SU-DHL-6 (cell line): ENCODE results near the gene CMTM6.
"Not testable (repeated sequence)": the region's sequence is repeated elsewhere in the genome, so short reads cannot be mapped to it uniquely, and the experiment has no call there.

ENCODE experiments used
- H2AFZ ChIP-seq: fragments of 200-600 bp; sonication (generic); 2 replicates; pipeline ENCODE4 v1.6.1; 2014; ENCODE audit warnings: low read depth, mild to moderate bottlenecking, moderate library complexity, mixed read lengths, antibody characterized with exemption, low read length; ENCODE audit not compliant: severe bottlenecking
- H3F3A ChIP-seq: fragments of 200-600 bp; shearing (Covaris generic); 2 replicates; pipeline ENCODE4 v1.6.0; 2016; ENCODE audit warnings: antibody characterized with exemption, mild to moderate bottlenecking; ENCODE audit not compliant: insufficient read depth
- H3K27ac ChIP-seq: fragments of 200-600 bp; sonication (generic); 2 replicates; pipeline ENCODE4 v1.5.1; 2016; ENCODE audit warnings: low read depth, mild to moderate bottlenecking, low read length, moderate library complexity, mixed read lengths
- H3K27me3 ChIP-seq: fragments of 200-600 bp; sonication (generic), shearing (Covaris generic); 2 replicates; pipeline ENCODE4 v1.6.0; 2014; ENCODE audit warnings: mild to moderate bottlenecking, low read length
- H3K36me3 ChIP-seq: fragments of 200-600 bp; sonication (generic); 2 replicates; pipeline ENCODE4 v1.6.1; 2014; ENCODE audit warnings: mild to moderate bottlenecking, low read length, mixed read lengths
- H3K4me2 ChIP-seq: fragments of 300-600, 200-600 bp; shearing (Covaris generic), sonication (generic); 2 replicates; pipeline ENCODE4 v1.6.0; 2014; ENCODE audit warnings: low read length, low read depth, mild to moderate bottlenecking; ENCODE audit not compliant: poor library complexity, severe bottlenecking
- H3K4me3 ChIP-seq: fragments of 200-600 bp; sonication (generic); 2 replicates; pipeline ENCODE4 v1.5.1; 2014; ENCODE audit warnings: antibody characterized with exemption, low read length, mild to moderate bottlenecking, mixed read lengths; ENCODE audit not compliant: insufficient read depth, poor library complexity, severe bottlenecking
- H3K79me2 ChIP-seq: fragments of 200-600 bp; sonication (generic); 2 replicates; pipeline ENCODE4 v1.6.1; 2014; ENCODE audit warnings: mild to moderate bottlenecking, low read length, moderate library complexity; ENCODE audit not compliant: insufficient read depth
- H3K9ac ChIP-seq: fragments of 200-600 bp; sonication (generic); 2 replicates; pipeline ENCODE4 v1.7.0; 2014; ENCODE audit warnings: mild to moderate bottlenecking, low read length
- H3K9me2 ChIP-seq: fragments of 200-600 bp; sonication (generic); replicated peaks from 2 replicates; pipeline ENCODE4 v1.6.1; 2014; ENCODE audit warnings: low read length; ENCODE audit not compliant: insufficient read depth
- H3K9me3 ChIP-seq: fragments of 200-600 bp; sonication (generic); 2 replicates; pipeline ENCODE4 v1.6.1; 2014; ENCODE audit warnings: low read length, mixed read lengths; ENCODE audit not compliant: insufficient read depth
- H4K20me1 ChIP-seq: fragments of 200-600 bp; sonication (generic); 2 replicates; pipeline ENCODE4 v1.6.1; 2014; ENCODE audit warnings: low read depth, mild to moderate bottlenecking, antibody characterized with exemption, low read length, moderate library complexity, mixed read lengths
- EZH2phosphoT487 ChIP-seq: fragments of 200-600 bp; sonication (generic), shearing (Covaris generic); conservative IDR thresholded peaks from 2 replicates; pipeline ENCODE4 v1.6.1; 2018; ENCODE audit warnings: mild to moderate bottlenecking, antibody characterized with exemption, low read length, moderate library complexity, mixed read lengths
- TF ChIP-seq, protein P1 (sequence below): fragments of 200-600 bp; sonication (generic); IDR thresholded peaks from one replicate; pipeline ENCODE4 v1.5.1; 2017; ENCODE audit warnings: antibody characterized with exemption, mild to moderate bottlenecking, low read length, moderate library complexity; ENCODE audit not compliant: insufficient read depth, poor library complexity, severe bottlenecking

Gene CMTM6

DNA sequence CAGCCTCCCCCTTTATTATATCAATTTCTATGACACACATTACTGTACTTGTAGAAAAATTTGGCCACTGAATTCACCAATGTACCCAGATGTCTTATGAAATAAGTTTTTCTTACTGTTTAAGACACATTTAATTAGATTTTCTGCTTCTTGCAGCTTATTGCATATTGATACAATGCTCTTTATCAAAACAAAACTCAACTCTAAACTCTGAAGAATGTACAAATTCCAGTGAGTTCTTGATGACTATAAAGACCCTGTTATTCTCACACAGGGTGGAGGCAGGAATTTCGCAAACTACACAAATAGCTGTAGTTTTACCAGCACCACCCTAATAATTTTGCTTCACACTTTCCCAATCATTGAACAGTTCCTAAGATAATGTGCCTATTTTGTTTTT, 22.0 kb downstream of the CMTM6 start:
- Histone ChIP-seq H3K9me2 (no peaks in the 10 kb centered on the region), H3K4me2 (no peak overlapping the region), H3K36me3 (peaks cover 9% of the 10 kb centered on the region; the same call in 1 of the 2 replicates), H3K9ac (no peak overlapping the region), H3K27me3 (no peaks in the 10 kb centered on the region), H2AFZ (no peak overlapping the region), H3K79me2 (no peaks in the 10 kb centered on the region), H3K9me3 (no peaks in the 10 kb centered on the region), H3K27ac (no peak overlapping the region), H4K20me1 (no peaks in the 10 kb centered on the region), H3K4me3 (no peak overlapping the region), H3F3A (peaks cover 10% of the 10 kb centered on the region; the same call in 1 of the 2 replicates)
- TF ChIP-seq, protein P1, sequence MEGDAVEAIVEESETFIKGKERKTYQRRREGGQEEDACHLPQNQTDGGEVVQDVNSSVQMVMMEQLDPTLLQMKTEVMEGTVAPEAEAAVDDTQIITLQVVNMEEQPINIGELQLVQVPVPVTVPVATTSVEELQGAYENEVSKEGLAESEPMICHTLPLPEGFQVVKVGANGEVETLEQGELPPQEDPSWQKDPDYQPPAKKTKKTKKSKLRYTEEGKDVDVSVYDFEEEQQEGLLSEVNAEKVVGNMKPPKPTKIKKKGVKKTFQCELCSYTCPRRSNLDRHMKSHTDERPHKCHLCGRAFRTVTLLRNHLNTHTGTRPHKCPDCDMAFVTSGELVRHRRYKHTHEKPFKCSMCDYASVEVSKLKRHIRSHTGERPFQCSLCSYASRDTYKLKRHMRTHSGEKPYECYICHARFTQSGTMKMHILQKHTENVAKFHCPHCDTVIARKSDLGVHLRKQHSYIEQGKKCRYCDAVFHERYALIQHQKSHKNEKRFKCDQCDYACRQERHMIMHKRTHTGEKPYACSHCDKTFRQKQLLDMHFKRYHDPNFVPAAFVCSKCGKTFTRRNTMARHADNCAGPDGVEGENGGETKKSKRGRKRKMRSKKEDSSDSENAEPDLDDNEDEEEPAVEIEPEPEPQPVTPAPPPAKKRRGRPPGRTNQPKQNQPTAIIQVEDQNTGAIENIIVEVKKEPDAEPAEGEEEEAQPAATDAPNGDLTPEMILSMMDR: no peak
- TF ChIP-seq EZH2phosphoT487: no peak

DNA sequence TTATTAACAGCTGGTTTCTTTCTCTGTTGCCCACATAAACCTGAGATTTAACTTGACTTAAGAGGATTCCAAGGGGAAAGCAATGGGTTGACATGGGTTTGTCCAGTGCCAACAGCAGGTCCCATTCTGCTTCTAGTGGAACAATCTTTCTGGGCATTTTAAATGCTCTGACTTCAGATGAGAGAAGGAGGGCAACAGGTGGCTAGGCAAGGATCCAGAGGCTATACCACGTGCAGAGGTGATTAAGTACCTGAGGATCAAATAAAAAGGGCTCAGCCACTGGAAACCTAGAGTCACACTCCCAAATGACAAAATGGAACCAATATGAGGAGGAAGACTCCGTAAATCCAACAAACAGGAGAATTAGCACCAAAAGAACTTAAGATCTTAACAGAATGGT, 28.5 kb downstream of the CMTM6 start:
- H3K4me2 ChIP-seq: no peak overlapping the region
- no peak for TF ChIP-seq EZH2phosphoT487
- TF ChIP-seq, protein P1: no peak
- H3F3A ChIP-seq: no peaks in the 10 kb centered on the region
- no peak overlapping the region for H2AFZ ChIP-seq
- H3K9ac ChIP-seq: no peak overlapping the region
- H4K20me1 ChIP-seq: no peaks in the 10 kb centered on the region
- no peaks in the 10 kb centered on the region for H3K9me3 ChIP-seq
- H3K4me3 ChIP-seq: no peak overlapping the region
- H3K27me3 ChIP-seq: no peaks in the 10 kb centered on the region
- no peak overlapping the region for H3K27ac ChIP-seq
- no peaks in the 10 kb centered on the region for H3K79me2 ChIP-seq
- no peaks in the 10 kb centered on the region for H3K36me3 ChIP-seq
- no peaks in the 10 kb centered on the region for H3K9me2 ChIP-seq

GRCh38 chr3:32472151-32472550, 30.5 kb downstream of the CMTM6 start:
- H2AFZ ChIP-seq, H3F3A ChIP-seq, H3K36me3 ChIP-seq, H3K79me2 ChIP-seq, H3K9me3 ChIP-seq, H3K4me2 ChIP-seq, H3K9me2 ChIP-seq, H3K27me3 ChIP-seq, H4K20me1 ChIP-seq, H3K9ac ChIP-seq, H3K27ac ChIP-seq, H3K4me3 ChIP-seq: not testable (repeated sequence)

DNA sequence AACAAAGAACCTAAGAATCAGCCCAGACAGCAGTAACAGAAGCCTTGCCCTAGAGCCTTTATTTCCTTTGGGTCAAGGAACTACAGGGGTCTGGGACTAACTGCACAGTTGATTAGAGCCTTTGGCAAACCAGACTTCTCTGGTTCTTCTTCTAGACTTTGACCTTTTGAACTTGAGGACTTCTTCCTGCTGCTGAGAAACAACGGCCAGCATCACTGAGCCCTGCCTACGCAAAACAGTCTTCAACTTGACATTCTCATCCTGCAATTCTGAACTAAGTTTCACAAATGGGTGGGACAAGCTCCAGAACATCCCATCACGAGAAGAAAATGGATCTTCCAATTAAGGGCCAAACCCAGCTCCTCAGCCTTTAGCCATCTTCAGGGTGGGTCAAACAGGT, 31.4 kb downstream of the CMTM6 start:
- Histone ChIP-seq H3K4me3 (no peak overlapping the region), H3K27me3 (no peaks in the 10 kb centered on the region), H3K9me2 (no peaks in the 10 kb centered on the region), H3F3A (no peaks in the 10 kb centered on the region), H3K4me2 (no peak overlapping the region), H3K36me3 (no peaks in the 10 kb centered on the region), H3K9me3 (no peaks in the 10 kb centered on the region), H2AFZ (no peak overlapping the region), H4K20me1 (no peaks in the 10 kb centered on the region), H3K9ac (no peak overlapping the region), H3K79me2 (no peaks in the 10 kb centered on the region), H3K27ac (no peak overlapping the region)
- TF ChIP-seq, protein P1: no peak
